HEK293 (cell line): ENCODE data around the gene SLC22A16.

Experiments
- CTCF ChIA-PET: fragments of 350-600 bp; formaldehyde crosslinking; extraction: SDS; loops from one replicate; lab custom pipeline; 2021; ENCODE audit warnings: antibody characterized with exemption; lab: Yijun Ruan, JAX
- POLR2A ChIA-PET: fragments of 300-600 bp; formaldehyde crosslinking; extraction: SDS; loops from one replicate; lab custom pipeline; 2020; ENCODE audit warnings: antibody characterized with exemption, inconsistent platforms; lab: Yijun Ruan, JAX
- H3K27ac ChIP-seq: fragments of 200-500 bp; sonication (Bioruptor generic); 2 replicates; pipeline ENCODE4 v1.5.1; 2014; ENCODE audit warnings: low read depth, low read length, control low read depth, inconsistent platforms; ENCODE audit errors: extremely low read depth
- H3K36me3 ChIP-seq, 2 experiments: fragments of 200-500 bp in 1 of 2; sonication (Bioruptor generic) in 1 of 2; 1 replicate in 1 of 2; 2 replicates in 1 of 2; pipeline ENCODE4 v1.5.1; 2014 to 2017; ENCODE audit warnings: inconsistent platforms in 2 of 2, low read length in 2 of 2; ENCODE audit not compliant: control insufficient read depth in 2 of 2, insufficient read depth in 1 of 2
- H3K4me1 ChIP-seq: fragments of 200-500 bp; sonication (Bioruptor generic); 2 replicates; pipeline ENCODE4 v1.5.1; 2014; ENCODE audit warnings: mild to moderate bottlenecking, low read length, inconsistent platforms; ENCODE audit not compliant: control insufficient read depth, insufficient read depth
- H3K4me3 ChIP-seq: 2 replicates; pipeline ENCODE4 v1.5.1; 2011; ENCODE audit warnings: low read depth, mild to moderate bottlenecking, control low read depth, low read length, moderate library complexity
- H3K9me3 ChIP-seq: fragments of 200-500 bp; sonication (Bioruptor generic); 2 replicates; pipeline ENCODE4 v1.5.1; 2014; ENCODE audit warnings: low read depth, low read length, inconsistent platforms; ENCODE audit not compliant: control insufficient read depth, insufficient read depth
- EGR2 ChIP-seq: fragments of 450-650 bp; formaldehyde crosslinking; IDR thresholded peaks from 2 replicates; pipeline ENCODE4 v1.5.1; 2016; ENCODE audit warnings: low read depth, missing biosample characterization, missing genetic modification characterization
- FEZF1 ChIP-seq: fragments of 450-650 bp; formaldehyde crosslinking; IDR thresholded peaks from 2 replicates; pipeline ENCODE4 v1.5.1; 2016; ENCODE audit warnings: missing biosample characterization, missing genetic modification characterization
- KLF1 ChIP-seq: fragments of 450-650 bp; formaldehyde crosslinking; IDR thresholded peaks from 2 replicates; pipeline ENCODE4 v1.5.1; 2016; ENCODE audit warnings: missing biosample characterization, missing genetic modification characterization
- SETDB1 ChIP-seq: IDR thresholded peaks from one replicate; pipeline ENCODE4 v1.6.1; 2017; ENCODE audit warnings: mild to moderate bottlenecking, low read length, moderate library complexity, mixed read lengths; ENCODE audit not compliant: insufficient read length
- SP2 ChIP-seq: fragments of 450-650 bp; formaldehyde crosslinking; IDR thresholded peaks from 2 replicates; pipeline ENCODE4 v1.5.1; 2016; ENCODE audit warnings: missing biosample characterization, missing genetic modification characterization
- TCF7L2 ChIP-seq: IDR thresholded peaks from 2 replicates; pipeline ENCODE4 v1.6.1; 2011; ENCODE audit warnings: low read depth, mild to moderate bottlenecking, inconsistent platforms, low read length, moderate library complexity, borderline replicate concordance
- ZBTB17 ChIP-seq: fragments of 450-650 bp; formaldehyde crosslinking; IDR thresholded peaks from 2 replicates; pipeline ENCODE4 v1.5.1; 2016; ENCODE audit warnings: missing biosample characterization, missing genetic modification characterization
- ZEB2 ChIP-seq: fragments of 450-650 bp; formaldehyde crosslinking; IDR thresholded peaks from 2 replicates; pipeline ENCODE4 v1.5.1; 2016; ENCODE audit warnings: missing biosample characterization, missing genetic modification characterization
- ZFHX2 ChIP-seq: fragments of 450-650 bp; formaldehyde crosslinking; conservative IDR thresholded peaks from 2 replicates; pipeline ENCODE4 v1.5.1; 2016; ENCODE audit warnings: missing biosample characterization, missing genetic modification characterization
- ZIC2 ChIP-seq: fragments of 450-650 bp; formaldehyde crosslinking; IDR thresholded peaks from 2 replicates; pipeline ENCODE4 v1.5.1; 2016; ENCODE audit warnings: missing biosample characterization, missing genetic modification characterization
- ZNF350 ChIP-seq: fragments of 450-650 bp; formaldehyde crosslinking; IDR thresholded peaks from 2 replicates; pipeline ENCODE4 v1.5.0; 2017; ENCODE audit warnings: missing biosample characterization, mild to moderate bottlenecking, missing genetic modification characterization
- ZNF354C ChIP-seq: fragments of 450-650 bp; formaldehyde crosslinking; IDR thresholded peaks from 2 replicates; pipeline ENCODE4 v1.5.1; 2016; ENCODE audit warnings: missing biosample characterization, missing genetic modification characterization, low read depth, borderline replicate concordance
- ZNF544 ChIP-seq: fragments of 450-650 bp; formaldehyde crosslinking; IDR thresholded peaks from 2 replicates; pipeline ENCODE4 v1.5.0; 2017; ENCODE audit warnings: missing biosample characterization, missing genetic modification characterization
- ZNF600 ChIP-seq: fragments of 450-650 bp; formaldehyde crosslinking; IDR thresholded peaks from 2 replicates; pipeline ENCODE4 v1.5.1; 2016; ENCODE audit warnings: missing biosample characterization, missing genetic modification characterization
- ZNF626 ChIP-seq: fragments of 450-650 bp; sonication (Bioruptor Pico); formaldehyde crosslinking; IDR thresholded peaks from 2 replicates; pipeline ENCODE4 v1.5.1; 2018; ENCODE audit warnings: missing biosample characterization, missing genetic modification characterization, inconsistent platforms
- TF ChIP-seq, protein P1 (sequence below): fragments of 450-650 bp; formaldehyde crosslinking; conservative IDR thresholded peaks from 2 replicates; pipeline ENCODE4 v1.5.1; 2016; ENCODE audit warnings: low read depth, missing biosample characterization, missing genetic modification characterization
- TF ChIP-seq, protein P2 (sequence below): fragments of 450-650 bp; formaldehyde crosslinking; IDR thresholded peaks from 2 replicates; pipeline ENCODE4 v1.5.1; 2017; ENCODE audit warnings: missing biosample characterization, missing genetic modification characterization

SLC22A16 gene

DNA sequence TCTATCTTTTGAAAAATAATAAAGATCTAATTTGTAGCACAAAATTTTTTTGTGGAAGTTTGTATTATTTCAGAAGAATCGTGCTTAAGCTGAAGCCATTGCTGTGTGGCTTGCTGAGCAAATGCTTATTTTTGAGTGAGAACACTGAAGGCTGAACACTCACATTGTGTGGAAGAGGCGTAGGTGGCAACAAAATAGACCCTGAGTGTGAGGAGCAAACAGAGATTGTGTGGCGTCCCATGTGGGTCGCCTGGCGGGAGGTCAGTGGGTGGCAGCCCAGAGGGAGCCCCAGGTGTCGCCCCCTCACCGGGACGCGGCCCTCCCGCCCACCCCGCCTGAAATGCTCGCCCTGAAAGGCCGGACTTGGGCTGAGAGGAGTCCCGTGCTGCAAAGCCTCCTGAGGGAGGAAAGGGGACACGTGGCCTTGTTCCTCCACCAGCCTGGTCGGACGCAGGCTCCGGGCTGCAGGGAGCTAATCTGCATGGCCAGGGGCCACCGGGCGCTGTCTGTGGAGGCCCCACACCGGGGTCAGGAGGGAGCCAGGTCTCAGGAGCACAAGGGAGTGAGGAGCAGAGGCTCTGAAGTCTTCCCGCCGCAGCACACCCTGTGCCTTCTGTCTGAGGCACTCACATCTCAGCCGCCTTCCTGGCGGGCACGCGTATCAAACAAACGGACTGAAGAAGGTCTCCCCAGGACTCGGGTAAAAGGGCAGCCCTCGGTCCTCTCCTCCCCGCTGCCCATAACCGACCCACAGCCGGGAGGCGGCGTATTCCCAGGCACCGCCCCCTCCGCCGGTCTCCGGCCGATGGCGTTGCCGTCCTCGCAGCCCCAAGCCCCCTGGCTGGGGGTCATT is 77.0 kb downstream of the SLC22A16 start:
- TF ChIP-seq SETDB1 (no peak), ZEB2 (tag by site-specific recombination) (no peak), ZIC2 (tag by site-specific recombination) (0 out of 2 replicates have a peak, but pooled peaks have one; percentile 18), ZNF626 (tag by site-specific recombination) (no peak), KLF1 (tag by site-specific recombination) (no peak), FEZF1 (tag by site-specific recombination) (no peak), EGR2 (tag by site-specific recombination) (0 out of 2 replicates have a peak, but pooled peaks have one; percentile 41), ZNF354C (tag by site-specific recombination) (no peak), ZFHX2 (peak; percentile 86), ZNF600 (no peak)
- ChIA-PET CTCF (interaction anchor here (0.7 kb wide), 1 partner anchor 369 kb away, joined by 4 read pairs; no protein-coding TSS in a partner anchor), POLR2A (no interaction called here)
- H3K36me3 ChIP-seq, result no peaks in the 10 kb centered on the region
- no peaks in the 10 kb centered on the region; the same call in 1 of the 2 replicates for H3K4me1 ChIP-seq
- H3K27ac ChIP-seq, result no peak overlapping the region
- no peak overlapping the region for H3K4me3 ChIP-seq
- no peaks in the 10 kb centered on the region for H3K9me3 ChIP-seq

DNA sequence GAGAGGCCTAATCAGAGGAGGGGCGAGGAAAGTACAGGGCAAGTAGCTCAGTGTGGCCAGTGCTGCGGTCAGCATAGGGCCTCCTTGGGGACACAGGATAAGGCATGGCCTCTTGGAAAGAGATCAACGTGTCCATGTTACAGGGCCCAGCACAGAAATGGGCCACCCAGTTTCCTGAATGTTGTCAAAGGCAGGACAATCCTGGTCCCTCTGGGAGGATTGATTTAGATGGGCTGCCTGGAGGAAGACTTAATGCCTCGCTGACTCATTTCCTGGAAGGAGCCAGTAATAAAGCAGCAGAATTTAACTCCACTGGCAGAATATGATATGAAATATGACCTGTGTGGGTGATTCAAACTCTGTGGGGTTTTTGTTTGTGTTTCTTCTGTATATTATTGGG is 77.6 kb downstream of the SLC22A16 start:
- Histone ChIP-seq H3K27ac (no peak overlapping the region), H3K4me1 (no peaks in the 10 kb centered on the region; the same call in 1 of the 2 replicates), H3K36me3 (no peaks in the 10 kb centered on the region), H3K4me3 (no peak overlapping the region)
- TF ChIP-seq SP2 (tag by site-specific recombination) (0 out of 2 replicates have a peak, but pooled peaks have one; percentile 16), TCF7L2 (no peak), ZNF350 (tag by site-specific recombination) (no peak), ZNF544 (no peak), ZBTB17 (tag by site-specific recombination) (peak; percentile 71)
- TF ChIP-seq, protein P1, sequence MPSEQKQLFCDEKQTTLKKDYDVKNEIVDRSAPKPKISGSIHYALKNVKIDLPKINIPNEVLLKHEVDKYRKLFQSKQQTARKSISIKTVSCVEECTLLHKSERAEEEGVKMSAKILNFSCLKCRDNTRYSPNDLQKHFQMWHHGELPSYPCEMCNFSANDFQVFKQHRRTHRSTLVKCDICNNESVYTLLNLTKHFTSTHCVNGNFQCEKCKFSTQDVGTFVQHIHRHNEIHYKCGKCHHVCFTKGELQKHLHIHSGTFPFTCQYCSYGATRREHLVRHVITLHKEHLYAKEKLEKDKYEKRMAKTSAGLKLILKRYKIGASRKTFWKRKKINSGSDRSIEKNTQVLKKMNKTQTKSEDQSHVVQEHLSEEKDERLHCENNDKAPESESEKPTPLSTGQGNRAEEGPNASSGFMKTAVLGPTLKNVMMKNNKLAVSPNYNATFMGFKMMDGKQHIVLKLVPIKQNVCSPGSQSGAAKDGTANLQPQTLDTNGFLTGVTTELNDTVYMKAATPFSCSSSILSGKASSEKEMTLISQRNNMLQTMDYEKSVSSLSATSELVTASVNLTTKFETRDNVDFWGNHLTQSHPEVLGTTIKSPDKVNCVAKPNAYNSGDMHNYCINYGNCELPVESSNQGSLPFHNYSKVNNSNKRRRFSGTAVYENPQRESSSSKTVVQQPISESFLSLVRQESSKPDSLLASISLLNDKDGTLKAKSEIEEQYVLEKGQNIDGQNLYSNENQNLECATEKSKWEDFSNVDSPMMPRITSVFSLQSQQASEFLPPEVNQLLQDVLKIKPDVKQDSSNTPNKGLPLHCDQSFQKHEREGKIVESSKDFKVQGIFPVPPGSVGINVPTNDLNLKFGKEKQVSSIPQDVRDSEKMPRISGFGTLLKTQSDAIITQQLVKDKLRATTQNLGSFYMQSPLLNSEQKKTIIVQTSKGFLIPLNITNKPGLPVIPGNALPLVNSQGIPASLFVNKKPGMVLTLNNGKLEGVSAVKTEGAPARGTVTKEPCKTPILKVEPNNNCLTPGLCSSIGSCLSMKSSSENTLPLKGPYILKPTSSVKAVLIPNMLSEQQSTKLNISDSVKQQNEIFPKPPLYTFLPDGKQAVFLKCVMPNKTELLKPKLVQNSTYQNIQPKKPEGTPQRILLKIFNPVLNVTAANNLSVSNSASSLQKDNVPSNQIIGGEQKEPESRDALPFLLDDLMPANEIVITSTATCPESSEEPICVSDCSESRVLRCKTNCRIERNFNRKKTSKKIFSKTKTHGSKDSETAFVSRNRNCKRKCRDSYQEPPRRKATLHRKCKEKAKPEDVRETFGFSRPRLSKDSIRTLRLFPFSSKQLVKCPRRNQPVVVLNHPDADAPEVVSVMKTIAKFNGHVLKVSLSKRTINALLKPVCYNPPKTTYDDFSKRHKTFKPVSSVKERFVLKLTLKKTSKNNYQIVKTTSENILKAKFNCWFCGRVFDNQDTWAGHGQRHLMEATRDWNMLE, result 0 out of 2 replicates have a peak, but pooled peaks have one; percentile 22
- TF ChIP-seq, protein P2, sequence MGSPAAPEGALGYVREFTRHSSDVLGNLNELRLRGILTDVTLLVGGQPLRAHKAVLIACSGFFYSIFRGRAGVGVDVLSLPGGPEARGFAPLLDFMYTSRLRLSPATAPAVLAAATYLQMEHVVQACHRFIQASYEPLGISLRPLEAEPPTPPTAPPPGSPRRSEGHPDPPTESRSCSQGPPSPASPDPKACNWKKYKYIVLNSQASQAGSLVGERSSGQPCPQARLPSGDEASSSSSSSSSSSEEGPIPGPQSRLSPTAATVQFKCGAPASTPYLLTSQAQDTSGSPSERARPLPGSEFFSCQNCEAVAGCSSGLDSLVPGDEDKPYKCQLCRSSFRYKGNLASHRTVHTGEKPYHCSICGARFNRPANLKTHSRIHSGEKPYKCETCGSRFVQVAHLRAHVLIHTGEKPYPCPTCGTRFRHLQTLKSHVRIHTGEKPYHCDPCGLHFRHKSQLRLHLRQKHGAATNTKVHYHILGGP (tag by site-specific recombination), result 0 out of 2 replicates have a peak, but pooled peaks have one; percentile 15
- TF ChIP-seq, all 188 proteins: peak for 4
- POLR2A ChIA-PET, result no interaction called here
- no peaks in the 10 kb centered on the region for H3K9me3 ChIP-seq
- CTCF ChIA-PET, result interaction anchor here (0.6 to 0.7 kb wide), 2 partner anchors 189 to 368 kb away, joined by 3 to 4 read pairs; no protein-coding TSS in a partner anchor
